NB4 (cell line): ENCODE measurements around the gene HOXA4.

ENCODE experiments used
- CTCF ChIP-seq: IDR thresholded peaks from one replicate; pipeline ENCODE4 v1.5.1; 2012; ENCODE audit warnings: low read depth, low read length
- MAX ChIP-seq: IDR thresholded peaks from 2 replicates; pipeline ENCODE4 v1.6.1; 2011; ENCODE audit warnings: low read depth, low read length
- MYC ChIP-seq: IDR thresholded peaks from 2 replicates; pipeline ENCODE4 v1.6.1; 2011; ENCODE audit warnings: low read depth, low read length
- POLR2A ChIP-seq: IDR thresholded peaks from 2 replicates; pipeline ENCODE4 v1.6.1; 2011; ENCODE audit warnings: mild to moderate bottlenecking; ENCODE audit not compliant: insufficient read length; ENCODE audit errors: extremely low read depth

- TF ChIP-seq POLR2A (no peak), CTCF (no peak), MAX (no peak), MYC (no peak)
Observed at GRCh38 chr7:27154369-27154768, 23.8 kb upstream of the HOXA4 start.
